ENCODE results near the gene PMS1.
"Not testable (repeated sequence)": the region's sequence is repeated elsewhere in the genome, so short reads cannot be mapped to it uniquely, and the experiment has no call there.

PMS1 gene

GRCh38 chr2:189803431-189803830 lies 19.2 kb downstream of the PMS1 start:
- no peak for DNase-seq

GRCh38 chr2:189818249-189819038 lies 34.2 kb downstream of the PMS1 start:
- DNase-seq = no peak

GRCh38 chr2:189819297-189819704 lies 35.1 kb downstream of the PMS1 start:
- DNase-seq = no peak

- DNase-seq = no peak
Measured at GRCh38 chr2:189821953-189822748, 37.9 kb downstream of the PMS1 start.

GRCh38 chr2:189824694-189825396 lies 40.6 kb downstream of the PMS1 start:
- DNase-seq = no peak

- no peak for DNase-seq
Measured at GRCh38 chr2:189826039-189826438, 41.8 kb downstream of the PMS1 start.

GRCh38 chr2:189829102-189829833 lies 45.0 kb downstream of the PMS1 start:
- DNase-seq = peak; percentile 4

GRCh38 chr2:189830510-189830909 lies 46.3 kb downstream of the PMS1 start:
- no peak for DNase-seq

GRCh38 chr2:189834059-189834458 lies 49.8 kb downstream of the PMS1 start:
- DNase-seq = no peak

- not testable (repeated sequence) for DNase-seq
Measured at GRCh38 chr2:189834642-189835041, 50.4 kb downstream of the PMS1 start.

- DNase-seq = no peak
Measured at GRCh38 chr2:189835855-189836558, 51.8 kb downstream of the PMS1 start.

GRCh38 chr2:189836644-189837043 lies 52.4 kb downstream of the PMS1 start:
- DNase-seq = peak; percentile 19

- DNase-seq = no peak
Measured at GRCh38 chr2:189837326-189837725, 53.1 kb downstream of the PMS1 start.

- no peak for DNase-seq
Measured at GRCh38 chr2:189841019-189841418, 56.8 kb downstream of the PMS1 start.

GRCh38 chr2:189848276-189848675 lies 64.0 kb downstream of the PMS1 start:
- no peak for DNase-seq

- DNase-seq = no peak
Measured at GRCh38 chr2:189849550-189849949, 65.3 kb downstream of the PMS1 start.

- DNase-seq = no peak
Measured at GRCh38 chr2:189851174-189851826, 67.0 kb downstream of the PMS1 start.

GRCh38 chr2:189854187-189854586 lies 69.9 kb downstream of the PMS1 start:
- no peak for DNase-seq

- DNase-seq = no peak
Measured at GRCh38 chr2:189854940-189855339, 70.7 kb downstream of the PMS1 start.

- no peak for DNase-seq
Measured at GRCh38 chr2:189858291-189858690, 74.0 kb downstream of the PMS1 start.

GRCh38 chr2:189860161-189860560 lies 75.9 kb downstream of the PMS1 start:
- DNase-seq = no peak

Data from right kidney (tissue), 1 donor.